ENCODE measurements around the gene SMS. TPM values are rescaled to one million over a fixed set of nuclear protein-coding genes. Genes with fewer than 3 reads are reported as not detected.

Gene SMS
- total RNA-seq, 1 experiment from 2014 or later: 164 TPM

- Histone ChIP-seq H3K4me1 (ENCODE audit: insufficient read depth, low read length) (peaks cover 4% of the 10 kb centered on the region; the same call in 1 of the 2 replicates), H3K27ac (ENCODE audit: low read length) (no peak overlapping the region), H2AFZ (ENCODE audit: low read length) (no peak overlapping the region), H3K27me3 (ENCODE audit: low read length) (no peaks in the 10 kb centered on the region), H3K36me3 (ENCODE audit: low read depth, low read length) (no peaks in the 10 kb centered on the region), H3K4me3 (ENCODE audit: low read length) (no peak overlapping the region), H3K79me2 (ENCODE audit: low read length) (peaks cover 97% of the 10 kb centered on the region), H3K9me2 (replicated peaks; ENCODE audit: low read length) (no peaks in the 10 kb centered on the region), H4K20me1 (ENCODE audit: low read length) (peaks cover 62% of the 10 kb centered on the region), H3K4me2 (ENCODE audit: low read length) (no peak overlapping the region), H3K9ac (ENCODE audit: low read length) (no peak overlapping the region), H3F3A (ENCODE audit: low read length, unreplicated experiment) (no peaks in the 10 kb centered on the region), H3K9me3 (ENCODE audit: low read length) (no peaks in the 10 kb centered on the region)
- DNase-seq (no peak), ATAC-seq (no peak)
- ChIA-PET CTCF (no interaction called here), POLR2A (ENCODE audit: unreplicated experiment) (no interaction called here)
- intact Hi-C loops (cut with micrococcal nuclease): no loop called here
- TF ChIP-seq EZH2phosphoT487 (IDR thresholded peaks at IDR 0.05; ENCODE audit: borderline replicate concordance, low read length): no peak
- no peak for TF ChIP-seq EZH2 (IDR thresholded peaks at IDR 0.05; ENCODE audit: low read length, unreplicated experiment)
- no peak for TF ChIP-seq CTCF (conservative IDR thresholded peaks at IDR 0.05; ENCODE audit: low read depth, low read length)
- BruUV-seq (replicated peaks): no TSS peak
These were observed 16.3 kb downstream of the SMS start for GRCh38 chrX:21956783-21957182.

- TF ChIP-seq EZH2 (IDR thresholded peaks at IDR 0.05; ENCODE audit: low read length, unreplicated experiment): no peak
- TF ChIP-seq EZH2phosphoT487 (IDR thresholded peaks at IDR 0.05; ENCODE audit: borderline replicate concordance, low read length): no peak
- no peak for TF ChIP-seq CTCF (conservative IDR thresholded peaks at IDR 0.05; ENCODE audit: low read depth, low read length)
- Histone ChIP-seq H3F3A (ENCODE audit: low read length, unreplicated experiment) (no peaks in the 10 kb centered on the region), H3K9me2 (replicated peaks; ENCODE audit: low read length) (no peaks in the 10 kb centered on the region), H3K4me3 (ENCODE audit: low read length) (no peak overlapping the region), H3K4me1 (ENCODE audit: insufficient read depth, low read length) (peaks cover 18% of the 10 kb centered on the region; the same call in 1 of the 2 replicates), H2AFZ (ENCODE audit: low read length) (no peak overlapping the region), H3K4me2 (ENCODE audit: low read length) (no peak overlapping the region), H4K20me1 (ENCODE audit: low read length) (peaks cover 67% of the 10 kb centered on the region), H3K9me3 (ENCODE audit: low read length) (no peaks in the 10 kb centered on the region), H3K27me3 (ENCODE audit: low read length) (no peaks in the 10 kb centered on the region), H3K36me3 (ENCODE audit: low read depth, low read length) (no peaks in the 10 kb centered on the region), H3K79me2 (ENCODE audit: low read length) (peaks cover 97% of the 10 kb centered on the region), H3K9ac (ENCODE audit: low read length) (no peak overlapping the region), H3K27ac (ENCODE audit: low read length) (no peak overlapping the region)
- ChIA-PET POLR2A (ENCODE audit: unreplicated experiment) (no interaction called here), CTCF (no interaction called here)
- BruUV-seq (replicated peaks): no TSS peak
- ATAC-seq: no peak
- intact Hi-C loops (cut with micrococcal nuclease): no loop called here
- DNase-seq: no peak
These were observed 17.7 kb downstream of the SMS start for GRCh38 chrX:21958187-21958586.

- Histone ChIP-seq H4K20me1 (ENCODE audit: low read length) (peaks cover 69% of the 10 kb centered on the region), H2AFZ (ENCODE audit: low read length) (no peak overlapping the region), H3K79me2 (ENCODE audit: low read length) (peaks cover 97% of the 10 kb centered on the region), H3K9me3 (ENCODE audit: low read length) (no peaks in the 10 kb centered on the region), H3K27me3 (ENCODE audit: low read length) (no peaks in the 10 kb centered on the region), H3K4me1 (ENCODE audit: insufficient read depth, low read length) (peaks cover 19% of the 10 kb centered on the region; the same call in 1 of the 2 replicates), H3K4me3 (ENCODE audit: low read length) (no peak overlapping the region), H3K36me3 (ENCODE audit: low read depth, low read length) (peaks cover 3% of the 10 kb centered on the region; the same call in 1 of the 2 replicates), H3K9me2 (replicated peaks; ENCODE audit: low read length) (no peaks in the 10 kb centered on the region), H3K4me2 (ENCODE audit: low read length) (no peak overlapping the region), H3K27ac (ENCODE audit: low read length) (no peak overlapping the region), H3K9ac (ENCODE audit: low read length) (no peak overlapping the region), H3F3A (ENCODE audit: low read length, unreplicated experiment) (no peaks in the 10 kb centered on the region)
- ATAC-seq (no peak), DNase-seq (no peak)
- TF ChIP-seq CTCF (conservative IDR thresholded peaks at IDR 0.05; ENCODE audit: low read depth, low read length): no peak
- no peak for TF ChIP-seq EZH2phosphoT487 (IDR thresholded peaks at IDR 0.05; ENCODE audit: borderline replicate concordance, low read length)
- TF ChIP-seq EZH2 (IDR thresholded peaks at IDR 0.05; ENCODE audit: low read length, unreplicated experiment): no peak
- intact Hi-C loops (cut with micrococcal nuclease): no loop called here
- POLR2A ChIA-PET (ENCODE audit: unreplicated experiment): interaction anchor here (0.6 kb wide), 1 partner anchor 160 kb away, joined by 4 read pairs; no protein-coding TSS in a partner anchor
- CTCF ChIA-PET: no interaction called here
- no TSS peak for BruUV-seq (replicated peaks)
These were observed 18.4 kb downstream of the SMS start for GRCh38 chrX:21958916-21959315.

Data from PC-3 (cell line).